Natural killer cell treated with Interleukin-12 subunit alpha and Interleukin-12 subunit beta and Interleukin-15 and Interleukin-18, amount 100 ng/mL, for 72 hours (primary cell): ENCODE results near the gene CERS4. TPM values are rescaled to one million over a fixed set of nuclear protein-coding genes. Genes with fewer than 3 reads are reported as not detected.
"Not testable (repeated sequence)": the region's sequence is repeated elsewhere in the genome, so short reads cannot be mapped to it uniquely, and the experiment has no call there.

Source experiments
- ATAC-seq, 2 donors: fragments of 150-1000 bp; cut with Tn5 transposase in 1 of 2; sonication (Bioruptor Pico), chemical (Tn5 transposase) in 1 of 2; 2 replicates each; pipeline ENCODE4 v1.10.0; 2021
- DNase-seq: peaks from one replicate; pipeline ENCODE4 v3.0.0; 2022; ENCODE audit warnings: low spot score
- H3K27ac Mint-ChIP-seq, 2 donors: 1 replicate in 1 of 2; 2 replicates in 1 of 2; pipeline ENCODE4 v1.8.0; 2022; ENCODE audit warnings: mixed read lengths in 2 of 2, mild to moderate bottlenecking in 1 of 2, moderate library complexity in 1 of 2
- H3K27me3 Mint-ChIP-seq, 2 donors: 1 replicate in 1 of 2; 2 replicates in 1 of 2; pipeline ENCODE4 v1.8.0; 2022; ENCODE audit warnings: mixed read lengths in 2 of 2
- H3K36me3 Mint-ChIP-seq: one replicate; pipeline ENCODE4 v1.8.0; 2022; ENCODE audit warnings: mixed read lengths
- H3K4me1 Mint-ChIP-seq, 2 donors: 1 replicate in 1 of 2; 2 replicates in 1 of 2; pipeline ENCODE4 v1.8.0; 2022; ENCODE audit warnings: low read depth in 2 of 2, mixed read lengths in 2 of 2, mild to moderate bottlenecking in 1 of 2
- H3K4me3 Mint-ChIP-seq: one replicate; pipeline ENCODE4 v1.8.0; 2022; ENCODE audit warnings: mixed read lengths
- H3K9me3 Mint-ChIP-seq: 2 replicates; pipeline ENCODE4 v1.8.0; 2022; ENCODE audit warnings: mixed read lengths
- total RNA-seq, 2 donors: library from RNA; stranded (reverse); gene quantifications; one replicate each; pipeline ENCODE4 v1.2.3, GENCODE V29; 2022

Gene CERS4
- total RNA-seq, 2 donors from 2014 or later: 36.8 to 55.8 TPM

- H3K27ac Mint-ChIP-seq: peak overlapping the region in 1 of 2 donors; percentile 56
- DNase-seq (no peak), ATAC-seq (no peak)
- H3K36me3 Mint-ChIP-seq: no peaks in the 10 kb centered on the region
- no peak overlapping the region for H3K4me3 Mint-ChIP-seq
- H3K4me1 Mint-ChIP-seq: peaks cover 19 to 30% of the 10 kb centered on the region in 2 donors
- no peaks in the 10 kb centered on the region for H3K9me3 Mint-ChIP-seq
- no peaks in the 10 kb centered on the region for H3K27me3 Mint-ChIP-seq
Observed at GRCh38 chr19:8215783-8216182, 6.6 kb downstream of the CERS4 start.

GRCh38 chr19:8216357-8216756 is 7.2 kb downstream of the CERS4 start:
- H3K4me3 Mint-ChIP-seq: no peak overlapping the region
- H3K9me3 Mint-ChIP-seq: no peaks in the 10 kb centered on the region
- DNase-seq (no peak), ATAC-seq (no peak)
- peaks cover 17 to 29% of the 10 kb centered on the region in 2 donors for H3K4me1 Mint-ChIP-seq
- H3K27me3 Mint-ChIP-seq: no peaks in the 10 kb centered on the region
- H3K27ac Mint-ChIP-seq: peak overlapping the region in 1 of 2 donors; percentile 56
- H3K36me3 Mint-ChIP-seq: no peaks in the 10 kb centered on the region

- peaks cover 6 to 16% of the 10 kb centered on the region in 2 donors for H3K4me1 Mint-ChIP-seq
- not testable (repeated sequence) for H3K27me3 Mint-ChIP-seq, DNase-seq
Observed at GRCh38 chr19:8218127-8218526, 9.0 kb downstream of the CERS4 start.

GRCh38 chr19:8220481-8220880 is 11.3 kb downstream of the CERS4 start:
- DNase-seq (no peak), ATAC-seq (no peak)
- peaks cover 0 to 16% of the 10 kb centered on the region in 2 donors for H3K4me1 Mint-ChIP-seq
- no peaks in the 10 kb centered on the region for H3K9me3 Mint-ChIP-seq
- peak overlapping the region in 1 of 2 donors; percentile 77 for H3K27ac Mint-ChIP-seq
- no peaks in the 10 kb centered on the region for H3K27me3 Mint-ChIP-seq
- no peak overlapping the region for H3K4me3 Mint-ChIP-seq
- no peaks in the 10 kb centered on the region for H3K36me3 Mint-ChIP-seq

More at GRCh38 chr19:8218127-8218526, 9.0 kb downstream of the CERS4 start:
- peak overlapping the region in 1 of 2 donors; percentile 40 for H3K27ac Mint-ChIP-seq
- not testable (repeated sequence) for ATAC-seq, H3K36me3 Mint-ChIP-seq, H3K9me3 Mint-ChIP-seq, H3K4me3 Mint-ChIP-seq

- DNase-seq (no peak), ATAC-seq (no peak)
- H3K36me3 Mint-ChIP-seq: no peaks in the 10 kb centered on the region
- peaks cover 0 to 14% of the 10 kb centered on the region in 2 donors for H3K4me1 Mint-ChIP-seq
- H3K9me3 Mint-ChIP-seq: no peaks in the 10 kb centered on the region
- no peaks in the 10 kb centered on the region for H3K27me3 Mint-ChIP-seq
- H3K27ac Mint-ChIP-seq: peak overlapping the region in 1 of 2 donors; percentile 77
- no peak overlapping the region for H3K4me3 Mint-ChIP-seq
Observed at GRCh38 chr19:8221161-8221560, 12.0 kb downstream of the CERS4 start.

GRCh38 chr19:8223442-8223841 is 14.3 kb downstream of the CERS4 start:
- H3K36me3 Mint-ChIP-seq, DNase-seq, H3K27me3 Mint-ChIP-seq, H3K27ac Mint-ChIP-seq, H3K4me3 Mint-ChIP-seq, ATAC-seq, H3K9me3 Mint-ChIP-seq: not testable (repeated sequence)
- H3K4me1 Mint-ChIP-seq: peaks cover 0 to 17% of the 10 kb centered on the region in 2 donors

GRCh38 chr19:8224394-8225145 is 15.4 kb downstream of the CERS4 start:
- no peak overlapping the region for H3K4me3 Mint-ChIP-seq
- H3K9me3 Mint-ChIP-seq: no peaks in the 10 kb centered on the region
- peak overlapping the region in 1 of 2 donors; percentile 80 for H3K27ac Mint-ChIP-seq

GRCh38 chr19:8231073-8231604 is 22.0 kb downstream of the CERS4 start:
- DNase-seq (no peak), ATAC-seq (no peak)
- Mint-ChIP-seq H3K9me3 (no peaks in the 10 kb centered on the region), H3K27ac (no peak overlapping the region), H3K36me3 (no peaks in the 10 kb centered on the region), H3K4me1 (peaks cover 0 to 10% of the 10 kb centered on the region in 2 donors), H3K4me3 (no peak overlapping the region), H3K27me3 (no peaks in the 10 kb centered on the region)

More at GRCh38 chr19:8224394-8225145, 15.4 kb downstream of the CERS4 start:
- Mint-ChIP-seq H3K27me3 (no peaks in the 10 kb centered on the region), H3K36me3 (no peaks in the 10 kb centered on the region), H3K4me1 (peaks cover 0 to 17% of the 10 kb centered on the region in 2 donors)
- ATAC-seq: no peak
- no peak for DNase-seq

DNA sequence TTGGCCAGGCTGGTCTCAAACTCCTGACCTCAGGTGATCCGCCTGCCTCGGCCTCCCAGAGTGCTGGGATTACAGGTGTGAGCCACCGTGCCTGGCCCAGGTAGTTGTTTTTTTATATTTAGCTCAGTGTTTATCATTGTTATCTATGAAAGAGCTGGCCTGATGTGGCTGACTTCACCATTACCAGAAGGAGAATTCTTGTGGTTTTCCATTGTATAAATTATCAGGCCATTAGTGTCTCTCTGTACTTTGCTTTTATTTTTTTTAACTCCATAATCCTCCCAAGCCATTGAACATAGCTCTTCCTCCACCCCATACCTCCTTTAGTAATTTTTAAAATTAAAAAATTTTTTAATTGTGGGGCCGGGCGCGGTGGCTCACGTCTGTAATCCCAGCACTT is 24.2 kb downstream of the CERS4 start:
- no peaks in the 10 kb centered on the region for H3K36me3 Mint-ChIP-seq
- H3K9me3 Mint-ChIP-seq: no peaks in the 10 kb centered on the region
- no peak overlapping the region for H3K4me3 Mint-ChIP-seq
- H3K27ac Mint-ChIP-seq: no peak overlapping the region
- H3K4me1 Mint-ChIP-seq: peaks cover 0 to 8% of the 10 kb centered on the region in 2 donors
- DNase-seq: no peak
- H3K27me3 Mint-ChIP-seq: no peaks in the 10 kb centered on the region
- ATAC-seq: no peak

DNA sequence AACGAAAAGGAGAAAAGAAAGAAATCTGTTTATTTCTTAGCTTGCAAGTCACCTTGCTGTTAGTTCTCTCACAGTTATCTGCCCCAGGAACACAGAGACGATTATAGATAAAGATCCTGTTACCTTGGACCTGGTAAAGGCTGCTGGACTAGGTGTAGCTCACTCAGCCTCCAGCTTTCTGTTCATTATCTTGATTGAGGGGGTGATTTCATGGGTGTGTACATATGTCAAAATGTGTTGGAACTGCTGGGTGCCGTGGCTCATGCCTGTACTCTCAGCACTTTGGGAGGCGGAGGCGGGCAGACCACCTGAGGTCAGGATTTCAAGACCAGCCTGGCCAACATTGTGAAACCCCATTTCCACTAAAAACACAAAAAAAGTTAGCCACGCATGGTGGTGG is 27.9 kb downstream of the CERS4 start:
- Mint-ChIP-seq H3K4me1 (peaks cover 12 to 24% of the 10 kb centered on the region in 2 donors), H3K4me3 (no peak overlapping the region), H3K27ac (peak overlapping the region in 1 of 2 donors; percentile 47), H3K36me3 (peaks cover 6% of the 10 kb centered on the region), H3K27me3 (no peaks in the 10 kb centered on the region), H3K9me3 (no peaks in the 10 kb centered on the region)
- DNase-seq (no peak), ATAC-seq (no peak)

GRCh38 chr19:8238251-8238650 is 29.1 kb downstream of the CERS4 start:
- Mint-ChIP-seq H3K27me3 (no peaks in the 10 kb centered on the region), H3K4me3 (no peak overlapping the region), H3K9me3 (peaks cover 4% of the 10 kb centered on the region), H3K36me3 (peaks cover 11% of the 10 kb centered on the region), H3K4me1 (peaks cover 12 to 29% of the 10 kb centered on the region in 2 donors), H3K27ac (peak overlapping the region; percentile 7 to 53)
- ATAC-seq (peak in 1 of 2 donors; percentile 20), DNase-seq (no peak)

DNA sequence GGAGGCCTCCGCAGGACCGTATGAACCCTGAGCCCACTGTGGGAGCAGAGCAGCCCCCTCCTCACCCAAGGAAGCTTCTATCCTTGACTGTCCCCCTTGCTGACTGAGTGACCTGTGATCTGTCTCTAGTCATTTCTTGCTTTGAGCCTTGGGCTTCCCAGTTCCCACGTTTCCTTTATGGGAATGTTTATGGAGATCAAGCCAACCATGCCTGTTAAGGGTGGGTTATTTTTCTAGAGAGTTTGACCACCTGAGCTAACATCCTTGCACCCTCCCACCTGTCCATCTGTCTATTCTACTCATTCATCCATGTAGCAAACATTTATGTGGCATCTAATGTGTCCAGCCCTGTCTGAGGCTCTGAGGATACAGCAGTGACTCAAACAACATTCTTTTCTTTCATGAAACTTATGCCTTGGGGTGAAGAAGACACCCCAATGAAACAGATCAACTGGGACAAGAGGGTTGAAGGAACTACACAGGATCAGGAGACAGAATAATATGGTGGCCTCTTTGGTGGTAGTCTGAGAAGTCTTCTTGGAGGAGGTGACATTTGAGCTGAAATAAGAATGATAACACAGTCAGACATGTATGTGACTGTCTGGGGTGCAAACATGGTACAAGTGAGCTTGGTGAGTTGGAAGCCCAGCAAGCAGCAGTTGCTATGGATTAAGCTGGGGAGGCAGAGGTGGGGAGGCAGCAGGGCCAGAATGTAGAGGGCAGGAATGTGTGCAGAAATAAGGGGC is 30.5 kb downstream of the CERS4 start:
- ATAC-seq: peak in 1 of 2 donors; percentile 3
- H3K27ac Mint-ChIP-seq: peak overlapping the region; percentile 59 to 87

DNA sequence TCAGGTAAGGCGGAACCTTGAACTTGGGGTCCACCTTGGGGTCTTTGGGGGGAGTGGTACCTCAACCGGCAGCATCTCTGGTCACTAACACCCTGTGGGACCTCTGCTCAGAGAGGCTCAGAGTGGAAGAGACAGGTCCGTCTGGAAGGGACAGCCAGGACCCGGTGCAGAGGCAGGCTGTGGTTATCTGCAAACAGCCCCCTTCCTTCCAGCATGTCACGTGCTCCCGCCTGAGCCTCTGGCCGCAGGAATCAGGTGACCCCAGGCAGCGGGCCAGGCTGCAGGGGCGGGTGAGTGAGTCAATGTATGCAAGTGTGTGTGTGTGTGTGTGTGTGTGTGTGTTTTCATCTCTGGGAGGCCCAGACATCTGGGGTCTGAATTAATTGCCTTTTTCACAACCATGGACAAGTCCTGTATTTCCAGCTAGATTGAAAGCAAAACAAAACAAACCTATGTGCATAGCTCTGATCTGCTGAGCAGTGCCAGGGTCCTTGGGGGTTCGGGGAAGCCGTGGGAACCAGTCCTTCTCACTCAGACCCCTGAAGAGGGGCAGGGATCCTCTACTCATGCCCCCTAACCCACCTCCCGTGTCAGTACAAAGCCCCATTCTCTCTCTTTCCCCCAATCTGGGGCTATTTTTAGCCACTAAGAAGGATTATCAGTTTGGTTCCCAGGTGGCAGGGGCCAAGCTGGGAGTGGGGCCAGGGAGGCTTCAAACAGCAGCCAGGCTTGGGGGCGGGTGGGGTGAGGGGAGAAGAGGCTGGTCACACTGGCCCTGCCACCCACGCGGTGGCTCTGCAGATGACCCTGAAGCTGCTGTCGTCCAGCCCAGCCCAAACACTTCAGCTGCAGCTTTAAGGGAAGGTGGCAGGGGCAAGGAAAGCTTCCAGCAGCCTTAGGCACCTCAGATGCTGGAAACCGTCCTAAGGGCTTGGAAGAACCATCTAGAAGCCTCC is 31.4 kb downstream of the CERS4 start:
- DNase-seq (peak; percentile 84), ATAC-seq (peak; percentile 85 to 90)
- Mint-ChIP-seq H3K27ac (peak overlapping the region; percentile 59 to 87), H3K4me3 (peak overlapping the region; percentile 68), H3K27me3 (no peaks in the 10 kb centered on the region), H3K36me3 (peaks cover 11% of the 10 kb centered on the region), H3K9me3 (peaks cover 4% of the 10 kb centered on the region), H3K4me1 (peaks cover 12 to 33% of the 10 kb centered on the region in 2 donors)

More for the DNA sequence above, 30.5 kb downstream of the CERS4 start:
- Mint-ChIP-seq H3K9me3 (peaks cover 4% of the 10 kb centered on the region), H3K4me3 (peak overlapping the region; percentile 68), H3K36me3 (peaks cover 11% of the 10 kb centered on the region), H3K4me1 (peaks cover 12 to 33% of the 10 kb centered on the region in 2 donors), H3K27me3 (no peaks in the 10 kb centered on the region)
- no peak for DNase-seq
